ENCODE measurements around the gene KCTD20.
"Not testable (repeated sequence)": the region's sequence is repeated elsewhere in the genome, so short reads cannot be mapped to it uniquely, and the experiment has no call there.

KCTD20 gene

GRCh38 chr6:36442671-36443470 is at the start of gene KCTD20, which contains the start of gene PXT1:
Gene KCTD20 (plus strand): TSS chr6:36443000. CDS start chr6:36470098, 27,098 bp downstream.
Gene PXT1 (minus strand): TSS chr6:36442854. CDS start chr6:36426082, 16,772 bp downstream.
- DNase-seq (ENCODE audit: low read depth): peak; percentile 59

- no peak for DNase-seq (ENCODE audit: low read depth)
These were observed 42.8 kb upstream of the KCTD20 start for GRCh38 chr6:36399970-36400369.

- no peak for DNase-seq (ENCODE audit: low read depth)
These were observed 40.3 kb upstream of the KCTD20 start for GRCh38 chr6:36402481-36402880.

- no peak for DNase-seq (ENCODE audit: low read depth)
These were observed 38.6 kb upstream of the KCTD20 start for GRCh38 chr6:36404164-36404563.

- DNase-seq (ENCODE audit: low read depth): not testable (repeated sequence)
These were observed 33.1 kb upstream of the KCTD20 start for GRCh38 chr6:36409718-36410117.

- no peak for DNase-seq (ENCODE audit: low read depth)
These were observed 29.0 kb upstream of the KCTD20 start for GRCh38 chr6:36413489-36414480.

- DNase-seq (ENCODE audit: low read depth): no peak
These were observed 28.3 kb upstream of the KCTD20 start for GRCh38 chr6:36414481-36414880.

- no peak for DNase-seq (ENCODE audit: low read depth)
These were observed 24.2 kb upstream of the KCTD20 start for GRCh38 chr6:36418558-36418957.

GRCh38 chr6:36419310-36419709 is 23.5 kb upstream of the KCTD20 start:
- DNase-seq (ENCODE audit: low read depth): no peak

GRCh38 chr6:36422714-36423100 is 20.1 kb upstream of the KCTD20 start:
- DNase-seq (ENCODE audit: low read depth): no peak

GRCh38 chr6:36423101-36423824 is 19.5 kb upstream of the KCTD20 start:
- DNase-seq (ENCODE audit: low read depth): peak; percentile 89

GRCh38 chr6:36426622-36427021 is 16.2 kb upstream of the KCTD20 start:
- no peak for DNase-seq (ENCODE audit: low read depth)

GRCh38 chr6:36428911-36429310 is 13.9 kb upstream of the KCTD20 start:
- DNase-seq (ENCODE audit: low read depth): no peak

- DNase-seq (ENCODE audit: low read depth): no peak
These were observed 12.4 kb upstream of the KCTD20 start for GRCh38 chr6:36430351-36430750.

- no peak for DNase-seq (ENCODE audit: low read depth)
These were observed 11.6 kb upstream of the KCTD20 start for GRCh38 chr6:36431197-36431596.

- DNase-seq (ENCODE audit: low read depth): no peak
These were observed 10.6 kb upstream of the KCTD20 start for GRCh38 chr6:36432151-36432671.

- DNase-seq (ENCODE audit: low read depth): no peak
These were observed 6.3 kb upstream of the KCTD20 start for GRCh38 chr6:36436466-36436865.

- DNase-seq (ENCODE audit: low read depth): peak; percentile 96
These were observed 1.4 kb upstream of the KCTD20 start for GRCh38 chr6:36441307-36441894.

- no peak for DNase-seq (ENCODE audit: low read depth)
These were observed 613 bp upstream of the KCTD20 start for GRCh38 chr6:36442103-36442670.

GRCh38 chr6:36443471-36444428 is 950 bp downstream of the KCTD20 start:
- DNase-seq (ENCODE audit: low read depth): no peak
